HG03095 (cell line): Measurements from ENCODE around the gene SH3BP4.

Source experiments
- ATAC-seq: cut with Tn5 transposase; IDR thresholded peaks from one replicate; pipeline ENCODE4 v1.9.1; 2021; ENCODE audit warnings: moderate library complexity; ENCODE audit not compliant: unreplicated experiment

SH3BP4 gene

DNA sequence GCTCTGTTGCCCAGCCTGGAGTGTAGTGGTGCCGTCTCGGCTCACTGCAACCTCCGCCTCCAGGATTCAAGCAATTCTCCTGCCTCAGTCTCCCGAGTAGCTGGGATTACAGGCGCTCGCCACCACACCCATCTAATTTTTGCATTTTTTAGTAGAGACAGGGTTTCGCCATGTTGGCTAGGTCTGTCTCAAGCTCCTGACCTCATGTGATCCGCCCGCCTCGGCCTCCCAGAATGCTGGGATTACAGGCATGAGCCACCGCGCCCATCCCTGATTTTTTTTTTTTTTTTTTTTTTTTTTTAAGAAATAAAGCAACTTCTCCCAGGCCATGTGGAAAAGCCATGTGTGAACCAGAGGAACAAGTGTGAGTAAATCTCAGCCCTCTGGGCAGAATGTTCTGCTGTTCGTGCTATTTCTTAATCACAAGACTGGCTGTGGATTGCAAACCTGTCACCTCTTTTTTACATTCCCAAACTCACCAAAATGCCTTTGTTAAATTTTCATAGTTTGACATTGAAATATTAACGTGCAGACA is 6.4 kb upstream of the SH3BP4 start:
- ATAC-seq: no peak

GRCh38 chr2:234947556-234947955 is 4.3 kb upstream of the SH3BP4 start:
- ATAC-seq: no peak

- no peak for ATAC-seq
Measured at GRCh38 chr2:234949762-234950434, 1.9 kb upstream of the SH3BP4 start.

DNA sequence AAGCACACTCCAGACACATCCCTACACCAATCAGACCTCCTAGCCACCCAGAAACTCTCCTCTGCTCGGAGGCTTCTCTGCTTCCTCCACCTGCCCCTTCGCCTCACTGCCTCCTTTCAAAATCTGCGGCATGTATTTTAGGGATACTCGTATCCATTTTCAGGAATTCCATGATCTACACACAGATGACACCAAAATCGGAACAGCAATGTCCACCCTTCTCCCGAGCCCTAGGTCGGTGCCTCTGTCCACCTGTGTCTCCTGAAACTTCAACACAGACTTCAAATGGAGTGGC is 1.4 kb upstream of the SH3BP4 start:
- ATAC-seq: no peak

- no peak for ATAC-seq
Measured at GRCh38 chr2:234950730-234951663, 820 bp upstream of the SH3BP4 start.

- no peak for ATAC-seq
Measured at GRCh38 chr2:234952270-234953115, 676 bp downstream of the SH3BP4 start.

DNA sequence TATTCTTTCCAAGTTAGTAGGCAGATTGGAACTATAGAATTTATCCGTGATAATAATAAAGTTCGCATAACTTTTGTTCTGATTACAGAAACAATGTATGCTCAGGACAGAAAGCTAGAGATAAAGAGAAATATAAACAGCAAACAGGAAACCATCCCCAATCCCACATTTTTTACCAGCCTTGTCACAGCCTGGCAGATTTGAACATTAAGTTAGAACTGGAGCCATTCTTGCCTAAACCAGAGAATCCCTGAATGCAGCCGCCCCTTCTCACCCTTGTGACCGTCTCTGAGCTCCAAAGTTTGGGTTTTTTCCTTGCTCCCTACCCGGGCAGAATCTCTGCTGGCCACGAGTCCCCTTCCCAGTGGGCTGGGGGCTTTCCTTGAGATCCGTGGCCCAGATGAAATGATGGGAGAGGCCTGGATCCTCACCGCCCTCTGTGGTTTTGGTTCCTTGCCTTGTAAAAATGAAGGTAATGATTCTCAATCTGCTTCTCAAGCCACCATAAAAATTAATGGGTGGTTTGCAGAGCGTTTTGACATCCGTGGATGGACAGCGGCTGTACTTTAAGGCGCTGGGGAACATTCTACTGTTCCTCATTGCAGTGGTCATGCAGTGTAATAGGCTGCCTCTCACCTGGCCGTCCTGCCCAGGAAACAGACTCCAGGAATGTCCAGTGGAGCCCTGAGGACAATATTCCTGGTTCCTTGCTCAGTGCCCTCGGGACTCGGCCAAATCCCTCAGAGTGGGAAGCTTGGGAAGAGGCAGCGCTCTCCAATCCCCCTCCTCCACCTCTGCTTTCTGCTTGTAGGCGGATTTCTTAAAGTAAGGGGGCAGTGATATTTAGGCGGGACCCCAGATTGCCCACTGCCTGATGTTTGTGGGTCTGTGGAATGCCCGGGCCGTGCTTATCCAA is 1.6 kb downstream of the SH3BP4 start:
- ATAC-seq: no peak

DNA sequence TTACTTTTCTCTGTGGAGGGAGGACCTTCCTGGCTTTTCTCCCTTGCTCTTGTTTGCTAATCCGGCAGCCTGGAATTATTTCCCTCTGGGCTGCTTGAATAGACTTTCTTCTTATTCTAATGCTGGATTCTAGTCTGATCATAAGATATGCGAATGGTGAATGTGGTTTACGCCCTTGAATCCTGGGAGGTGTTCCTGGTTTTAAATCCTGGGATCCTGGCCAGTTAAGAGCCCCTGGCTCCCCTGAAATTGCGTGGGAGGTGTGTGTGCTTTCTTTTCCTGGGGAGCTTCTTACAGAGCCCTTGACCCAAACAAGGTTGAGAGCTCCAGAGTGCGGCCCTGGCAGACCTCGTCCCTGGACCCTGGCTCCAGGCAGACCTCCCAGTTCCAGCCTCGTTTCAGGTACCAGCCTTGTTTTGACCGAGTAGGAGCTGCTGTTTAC is 2.8 kb downstream of the SH3BP4 start:
- ATAC-seq: no peak

- no peak for ATAC-seq
Measured at GRCh38 chr2:234955091-234955591, 3.3 kb downstream of the SH3BP4 start.

DNA sequence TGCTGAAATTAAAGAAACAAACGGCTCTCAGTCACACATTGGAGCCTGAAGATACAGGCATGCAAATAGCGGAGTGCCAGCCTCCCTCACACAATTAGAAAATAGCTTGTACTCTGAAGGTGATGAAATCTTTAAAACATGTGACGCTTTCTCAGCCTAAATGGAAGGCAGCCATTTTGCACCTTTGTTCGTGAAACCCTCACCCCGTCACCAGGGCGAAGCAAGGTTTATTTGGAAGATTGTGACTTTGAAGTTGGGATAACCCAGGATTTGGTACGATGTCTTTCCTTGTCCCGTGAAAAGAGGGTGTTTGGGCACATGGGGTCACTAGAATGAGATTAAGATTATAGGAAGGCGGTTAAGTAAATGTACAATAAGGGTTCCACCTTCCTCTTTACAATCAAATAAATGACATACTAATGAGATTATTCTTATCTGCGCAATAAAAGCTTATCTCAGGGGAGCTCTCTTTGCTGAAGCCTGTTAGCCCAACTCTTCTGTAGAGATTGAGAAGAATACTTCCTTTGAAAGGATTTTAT is 4.2 kb downstream of the SH3BP4 start:
- no peak for ATAC-seq

DNA sequence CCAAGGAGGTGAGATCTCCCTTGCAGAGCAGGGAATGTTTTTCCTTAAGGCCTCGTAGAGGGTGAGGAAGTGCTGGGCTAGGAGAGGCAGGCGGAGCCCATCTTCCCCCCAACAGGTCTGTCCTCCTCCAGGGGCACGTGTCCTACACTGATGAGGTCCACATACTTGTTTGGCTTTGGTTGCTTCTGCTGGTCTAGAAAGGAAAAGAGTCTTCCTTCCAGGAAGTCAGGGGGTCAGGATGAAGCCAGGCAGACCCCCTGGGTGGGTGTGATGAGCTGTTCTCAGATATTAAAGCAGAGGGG is 6.0 kb downstream of the SH3BP4 start:
- ATAC-seq: no peak

DNA sequence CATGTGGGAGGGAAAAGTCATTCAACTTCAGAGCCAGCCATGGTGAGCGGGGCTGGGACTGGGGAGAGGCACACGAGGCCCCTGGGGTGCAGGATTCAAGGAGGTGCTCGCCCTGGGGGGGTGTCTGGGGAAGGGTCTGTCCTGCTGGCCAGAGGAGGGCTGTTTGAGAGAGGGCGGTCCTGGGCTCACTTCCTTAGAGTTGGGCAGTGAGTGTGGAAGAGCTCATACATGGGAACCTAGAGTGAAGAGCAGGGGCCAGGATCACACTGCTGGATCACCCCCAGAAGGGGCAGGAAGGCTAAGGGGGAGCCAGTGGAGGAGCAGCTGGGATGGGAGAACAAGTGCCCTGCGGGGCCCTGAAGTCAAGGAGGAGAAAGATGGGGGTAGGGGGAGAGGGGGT is 6.5 kb downstream of the SH3BP4 start:
- ATAC-seq: no peak

DNA sequence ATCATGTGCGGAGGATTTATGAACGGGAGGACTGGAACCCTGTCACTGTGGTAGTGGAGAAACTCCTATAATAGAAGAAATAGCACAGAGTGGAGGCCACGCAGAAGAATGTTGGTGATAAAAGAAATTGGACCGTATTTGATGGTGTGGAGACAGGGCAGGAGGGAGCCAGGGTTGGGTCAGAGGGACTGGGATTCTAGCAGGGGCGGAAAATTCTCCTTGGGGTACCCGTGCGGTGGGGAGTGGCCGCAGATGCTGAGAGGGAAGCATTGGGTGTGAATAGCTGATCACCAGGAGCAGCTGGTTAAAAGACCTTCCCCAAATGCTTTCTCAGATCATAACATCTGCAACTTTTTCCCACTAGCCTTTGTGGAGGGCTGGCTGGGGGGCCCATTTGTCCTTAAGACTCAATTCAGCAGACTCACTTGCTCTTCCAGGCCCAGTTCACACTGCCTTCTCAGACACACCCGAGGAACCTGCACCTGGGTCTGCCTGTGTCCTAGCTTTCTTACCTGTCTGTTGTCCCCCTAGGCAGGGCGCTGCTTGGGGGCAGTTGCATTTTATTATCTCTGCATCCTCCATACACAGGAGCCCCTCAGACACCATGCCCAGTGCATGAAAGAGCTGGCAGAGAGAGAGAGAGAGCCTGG is 7.1 kb downstream of the SH3BP4 start:
- ATAC-seq: no peak

DNA sequence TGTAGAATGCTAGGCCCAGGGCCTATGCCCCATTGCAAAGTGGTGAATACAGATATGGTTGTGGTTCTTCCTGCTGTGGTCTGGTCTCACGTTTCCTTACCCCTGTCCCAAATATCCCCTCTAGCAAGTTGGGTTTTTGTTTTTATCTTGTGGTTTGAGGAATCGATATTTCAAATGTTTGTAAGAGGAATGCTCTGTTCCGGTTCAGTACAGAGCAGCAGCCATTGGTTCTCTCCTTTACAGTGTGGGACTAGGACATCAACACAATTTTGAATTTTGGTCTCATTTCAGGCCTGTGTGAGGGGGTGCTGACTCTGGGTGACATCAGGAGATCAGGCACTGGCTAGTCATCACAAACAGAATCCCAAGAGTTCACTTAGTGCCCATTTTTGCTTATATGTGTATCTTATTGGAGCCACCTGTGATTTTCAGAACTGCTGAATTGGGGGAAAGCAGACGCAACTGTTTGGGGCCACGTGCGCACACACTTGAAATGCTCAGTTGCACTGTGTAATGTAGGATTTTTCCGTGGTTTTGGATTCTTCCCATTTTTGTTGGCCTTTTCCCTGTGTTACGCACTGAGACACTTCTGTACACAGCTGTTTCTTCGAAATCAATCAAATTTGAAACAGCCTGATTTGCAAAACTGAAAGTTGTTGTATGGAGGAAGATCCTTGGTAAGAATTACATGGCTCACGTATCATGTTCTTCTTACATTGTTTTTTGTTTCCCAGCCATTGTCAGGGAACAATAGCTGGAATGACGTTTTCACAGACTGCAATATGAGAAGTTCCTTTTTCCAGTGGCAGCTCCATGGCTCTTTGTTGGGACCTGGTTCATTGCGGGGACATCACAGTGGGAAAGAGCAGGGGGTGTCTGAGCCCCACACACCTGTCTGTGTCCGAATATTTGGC is 8.6 kb downstream of the SH3BP4 start:
- no peak for ATAC-seq

- no peak for ATAC-seq
Measured at GRCh38 chr2:234961784-234962183, 10.0 kb downstream of the SH3BP4 start.

DNA sequence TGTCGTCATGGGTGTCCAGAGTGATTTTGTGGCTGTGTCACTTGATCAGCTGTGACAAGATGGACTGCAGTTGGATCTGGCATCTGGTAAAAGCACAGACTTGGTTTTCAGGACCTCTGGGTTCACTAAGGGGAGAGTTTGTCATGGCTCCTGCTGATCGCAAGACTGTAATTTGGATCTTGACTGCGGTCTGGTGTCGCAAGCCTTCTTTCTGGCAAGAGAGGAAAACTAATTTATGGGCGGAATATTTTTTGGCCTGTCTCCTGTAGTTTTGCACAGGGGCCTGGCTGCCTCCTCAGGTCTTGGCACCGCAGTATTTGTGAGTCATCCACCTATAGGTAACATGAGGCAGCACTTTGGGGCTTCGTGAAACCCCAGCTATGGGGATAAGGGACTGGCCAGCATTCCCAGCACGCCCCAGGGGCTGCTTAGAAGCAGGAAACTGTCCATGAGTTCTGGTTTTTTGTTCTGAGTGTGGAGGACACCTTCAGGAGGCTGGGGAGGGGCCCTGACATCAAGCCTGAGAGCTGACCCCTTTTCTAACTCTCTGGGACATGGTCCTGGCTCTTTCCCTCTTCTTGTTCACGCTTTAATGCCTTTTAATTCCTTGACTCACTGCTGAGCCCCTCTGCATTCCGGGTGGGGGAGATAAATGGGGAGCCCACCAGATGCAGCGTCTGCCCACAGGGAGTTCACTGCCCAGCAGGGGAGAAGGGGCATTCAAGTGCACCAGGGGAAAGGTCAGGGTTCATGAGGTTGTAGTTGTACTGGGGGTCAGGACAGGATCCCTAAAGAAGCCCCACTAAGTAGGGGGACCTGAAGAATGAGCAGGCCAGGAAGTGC is 12.2 kb downstream of the SH3BP4 start:
- ATAC-seq: no peak

DNA sequence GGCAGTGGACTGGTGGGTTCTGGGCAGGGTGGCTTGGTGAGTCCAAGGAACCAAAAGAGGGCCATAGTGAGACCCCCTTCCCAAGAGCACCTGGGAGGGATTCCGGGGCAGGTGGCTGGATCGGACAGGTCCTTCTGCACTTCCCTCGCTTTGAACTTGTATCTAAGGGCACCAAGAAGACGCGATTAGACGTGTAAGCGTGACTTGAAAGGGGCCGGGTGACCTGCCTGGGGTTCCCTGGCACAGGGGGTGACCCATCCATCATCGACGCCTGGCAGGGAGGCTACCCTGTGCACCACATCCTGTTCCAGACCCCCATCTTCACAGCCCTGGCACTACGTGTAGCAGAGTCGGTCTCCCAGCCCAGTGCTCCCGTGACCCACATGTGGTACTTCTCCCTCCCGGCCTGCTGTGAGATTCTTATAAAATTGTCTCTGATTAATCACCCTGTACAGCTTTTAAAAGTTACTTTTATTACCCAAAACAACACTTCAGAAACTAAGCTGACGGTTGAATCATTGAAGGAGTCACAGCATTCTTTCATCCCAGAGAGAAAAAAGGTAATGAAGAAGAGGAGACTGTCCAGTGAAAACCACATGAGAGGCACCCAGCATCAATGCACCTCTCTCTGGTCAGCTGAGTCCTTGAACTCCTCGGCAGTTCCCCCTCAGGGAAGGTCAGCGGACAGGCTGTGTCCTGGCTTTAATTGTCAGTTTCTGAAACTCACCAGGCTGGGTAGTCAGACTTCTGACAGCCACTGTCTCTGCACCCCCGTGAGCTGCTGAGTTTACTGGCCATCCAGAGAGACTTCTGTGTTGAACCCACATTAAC is 13.0 kb downstream of the SH3BP4 start:
- ATAC-seq: no peak
